Small intestine (tissue), 7 donors: Measurements from ENCODE around the gene FAM110A. TPM values are rescaled to one million over a fixed set of nuclear protein-coding genes. Genes with fewer than 3 reads are reported as not detected.

Source experiments
- DNase-seq, 2 donors: peaks; one replicate each; pipeline versions ENCODE4 v3.0.0 to v3.0.0-alpha.2; 2013
- FAIRE-seq: peaks from 2 replicates; lab custom pipeline; 2012; peaks lifted over from hg19 to GRCh38; lab: Jason Lieb, UNC
- H3K27ac ChIP-seq, 3 donors: one replicate each; pipeline ENCODE4 v1.5.1; 2013; ENCODE audit warnings: low read length in 2 of 3, mild to moderate bottlenecking in 2 of 3, control low read depth in 1 of 3, inconsistent platforms in 1 of 3, low read depth in 1 of 3, moderate library complexity in 1 of 3
- H3K27me3 ChIP-seq, 3 donors: one replicate each; pipeline ENCODE4 v1.6.1; 2013; ENCODE audit warnings: low read length in 3 of 3, inconsistent platforms in 1 of 3; ENCODE audit not compliant: control insufficient read depth in 3 of 3, insufficient read depth in 3 of 3
- H3K36me3 ChIP-seq, 3 donors: one replicate each; pipeline ENCODE4 v1.6.1; 2013; ENCODE audit warnings: low read length in 3 of 3, inconsistent platforms in 1 of 3, low read depth in 1 of 3, mild to moderate bottlenecking in 1 of 3, moderate library complexity in 1 of 3; ENCODE audit not compliant: control insufficient read depth in 3 of 3, insufficient read depth in 2 of 3
- H3K4me1 ChIP-seq, 3 donors: one replicate each; pipeline ENCODE4 v1.6.1; 2013; ENCODE audit warnings: low read length in 2 of 3, inconsistent platforms in 1 of 3, low read depth in 1 of 3, mild to moderate bottlenecking in 1 of 3, moderate library complexity in 1 of 3; ENCODE audit not compliant: control insufficient read depth in 3 of 3, insufficient read depth in 2 of 3
- H3K4me3 ChIP-seq, 3 donors: one replicate each; pipeline ENCODE4 v1.5.1; 2013; ENCODE audit warnings: low read length in 3 of 3, control low read depth in 1 of 3, inconsistent platforms in 1 of 3, low read depth in 1 of 3, mild to moderate bottlenecking in 1 of 3, moderate library complexity in 1 of 3
- H3K9me3 ChIP-seq, 2 donors: one replicate each; pipeline ENCODE4 v1.6.1; 2013; ENCODE audit warnings: low read depth in 1 of 2, low read length in 1 of 2; ENCODE audit not compliant: control insufficient read depth in 2 of 2, insufficient read depth in 1 of 2
- WGBS, 3 donors: extraction: QIAGEN DNeasy Blood & Tissue Kit; methylation state at CpG; one replicate each; pipeline ENCODE4 v1.1.7; 2013; 5-methylcytosine and 5-hydroxymethylcytosine counted together
- polyA plus RNA-seq, 4 donors: library from polyadenylated mRNA; stranded (reverse) in 3 of 4; unstranded in 1 of 4; fragments of 200-250 nt in 3 of 4; fragments of 120-200 nt in 1 of 4; gene quantifications; one replicate each; pipeline versions ENCODE4 v1.2.1 to v1.2.3, GENCODE V29; 2013
- donor health status: healthy with polysubstance abuse.
- donor health status: control.
- donor health status: control.
- donor health status: Bipolar disorder and iron deficiency.
- donor health status: healthy.

Gene FAM110A
- polyA plus RNA-seq, 4 donors = 7.6 to 14.1 (median 11.7) TPM

DNA sequence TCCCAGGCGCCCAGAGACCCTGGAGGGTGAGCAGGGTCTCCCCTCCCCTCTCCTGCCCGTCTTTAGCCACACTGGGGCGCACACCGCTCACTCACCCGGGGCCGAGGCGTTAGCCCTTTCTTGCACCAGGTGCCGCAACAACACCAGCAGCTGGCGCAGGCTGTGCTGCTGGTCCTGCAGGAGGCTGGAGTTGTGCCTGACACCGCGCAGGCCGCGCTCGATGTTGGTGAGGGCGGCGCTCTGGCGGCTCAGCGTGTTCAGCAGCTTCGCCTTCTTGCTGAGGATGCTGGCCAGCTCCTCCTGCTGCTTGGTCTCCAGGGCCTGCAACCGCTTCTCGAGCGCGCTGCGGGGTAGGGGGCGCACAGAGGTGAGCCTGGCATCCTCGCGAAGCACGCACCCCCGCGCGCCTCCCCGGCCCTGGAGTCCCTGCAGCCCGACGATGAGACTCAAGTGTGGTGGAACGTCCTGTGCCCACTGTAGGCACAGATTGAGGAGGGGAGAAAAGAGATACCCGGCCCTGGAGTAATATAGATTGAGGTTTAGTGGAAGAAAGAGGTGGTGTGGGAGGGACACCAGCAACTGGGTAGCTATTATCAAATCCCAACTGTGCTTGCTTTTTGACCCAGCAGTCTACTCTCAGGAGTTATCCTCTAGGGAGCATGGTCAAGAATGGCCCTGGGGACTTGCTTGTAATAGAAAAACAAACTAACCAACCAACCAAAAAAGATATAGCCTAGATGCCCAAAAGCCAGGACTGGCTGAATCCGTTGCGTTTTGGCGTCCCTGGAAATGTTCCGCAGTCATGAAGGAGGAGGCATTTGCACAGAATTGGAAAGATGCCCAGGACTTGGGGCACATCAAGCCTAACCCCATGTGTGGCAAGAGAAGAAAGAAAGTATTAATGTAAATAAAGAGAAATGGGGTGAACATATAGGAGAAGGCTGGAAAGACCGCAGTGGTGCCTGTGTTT is 51.8 kb downstream of the FAM110A start:
- FAIRE-seq = no peak

GRCh38 chr20:887137-887536 is 53.6 kb downstream of the FAM110A start:
- no peak for DNase-seq
- Histone ChIP-seq H3K27me3 (peaks cover 0 to 11% (median 8%) of the 10 kb centered on the region in 3 donors), H3K9me3 (no peaks in the 10 kb centered on the region), H3K4me1 (no peaks in the 10 kb centered on the region), H3K36me3 (no peaks in the 10 kb centered on the region), H3K4me3 (no peak overlapping the region), H3K27ac (no peak overlapping the region)
- 88 to 92% (median 90%) methylated on average over 2 of the region's 2 CpGs for WGBS, 3 donors
- no peak for FAIRE-seq

More for the DNA sequence above, 51.8 kb downstream of the FAM110A start:
- H3K9me3 ChIP-seq = no peaks in the 10 kb centered on the region
- no peaks in the 10 kb centered on the region for H3K36me3 ChIP-seq
- 13 to 17% (median 14%) methylated on average over 40 to 41 of the region's 41 CpGs for WGBS, 3 donors
- DNase-seq = peak; percentile 42 to 46
- peaks cover 0 to 8% (median 7%) of the 10 kb centered on the region in 3 donors for H3K27me3 ChIP-seq
- H3K4me3 ChIP-seq = no peak overlapping the region
- no peak overlapping the region for H3K27ac ChIP-seq
- no peaks in the 10 kb centered on the region for H3K4me1 ChIP-seq

DNA sequence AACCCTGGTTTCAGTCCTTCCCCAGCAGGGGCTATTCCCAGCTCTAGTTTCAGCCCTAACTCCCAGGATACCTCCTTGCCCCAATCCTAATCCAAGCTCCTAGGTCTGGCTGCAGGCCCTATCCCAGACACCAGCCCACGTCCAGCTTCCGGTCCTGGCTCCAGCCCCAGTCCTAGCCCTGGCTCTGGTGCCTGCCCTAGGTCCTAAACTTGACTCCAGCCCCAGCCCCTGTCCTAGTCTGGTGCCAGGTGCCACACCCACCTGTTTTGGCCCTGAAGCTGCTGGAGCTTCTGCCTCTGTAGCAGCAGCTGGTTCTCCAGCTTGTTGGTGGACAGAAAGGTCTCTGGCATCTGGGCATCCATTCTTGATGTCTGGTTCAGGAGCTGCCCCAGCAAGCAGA is 54.5 kb downstream of the FAM110A start:
- Histone ChIP-seq H3K9me3 (no peaks in the 10 kb centered on the region), H3K4me3 (no peak overlapping the region), H3K27ac (no peak overlapping the region), H3K27me3 (peaks cover 0 to 11% (median 8%) of the 10 kb centered on the region in 3 donors), H3K4me1 (no peaks in the 10 kb centered on the region), H3K36me3 (no peaks in the 10 kb centered on the region)
- DNase-seq (no peak), FAIRE-seq (no peak)
- WGBS, 3 donors = 65 to 87% (median 85%) methylated on average over 2 of the region's 2 CpGs

DNA sequence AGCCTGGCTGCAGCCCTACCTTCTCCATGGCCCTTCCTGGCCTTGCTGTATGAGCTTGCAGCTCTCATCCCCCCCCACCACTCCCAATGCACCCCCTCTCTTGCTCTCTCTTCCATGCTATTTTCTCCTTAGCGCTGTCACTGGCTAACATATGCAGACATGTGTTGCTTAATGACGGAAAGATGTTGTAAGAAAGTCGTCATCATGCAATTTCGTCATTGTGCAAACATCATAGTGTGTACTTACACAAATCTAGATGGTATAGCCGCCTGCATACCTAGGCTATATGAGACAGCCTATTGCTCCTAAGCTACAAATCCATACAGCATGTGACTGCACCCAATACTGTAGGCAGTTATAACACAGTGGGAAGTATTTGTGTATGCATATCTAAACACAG is 55.6 kb downstream of the FAM110A start:
- peaks cover 0 to 11% (median 3%) of the 10 kb centered on the region in 3 donors for H3K27me3 ChIP-seq
- H3K27ac ChIP-seq = no peak overlapping the region
- H3K36me3 ChIP-seq = no peaks in the 10 kb centered on the region
- DNase-seq = no peak
- H3K4me1 ChIP-seq = no peaks in the 10 kb centered on the region
- no peaks in the 10 kb centered on the region for H3K9me3 ChIP-seq
- 82 to 86% (median 86%) methylated on average over 5 of the region's 5 CpGs for WGBS, 3 donors
- no peak overlapping the region for H3K4me3 ChIP-seq
- no peak for FAIRE-seq

- DNase-seq (no peak), FAIRE-seq (no peak)
- Histone ChIP-seq H3K4me3 (no peak overlapping the region), H3K4me1 (no peaks in the 10 kb centered on the region), H3K9me3 (no peaks in the 10 kb centered on the region), H3K36me3 (no peaks in the 10 kb centered on the region), H3K27me3 (peaks cover 0 to 8% (median 0%) of the 10 kb centered on the region in 3 donors), H3K27ac (no peak overlapping the region)
- WGBS, 3 donors = 66 to 75% (median 74%) methylated on average over 10 of the region's 10 CpGs
Measured at GRCh38 chr20:889932-890463, 56.5 kb downstream of the FAM110A start.

- H3K27me3 ChIP-seq = peaks cover 0 to 8% (median 0%) of the 10 kb centered on the region in 3 donors
- DNase-seq = no peak
- FAIRE-seq = no peak
- no peaks in the 10 kb centered on the region for H3K9me3 ChIP-seq
- no peak overlapping the region for H3K4me3 ChIP-seq
- H3K36me3 ChIP-seq = no peaks in the 10 kb centered on the region
- 77 to 80% (median 78%) methylated on average over 6 of the region's 6 CpGs for whole genome bisulfite sequencing, 3 donors
- H3K4me1 ChIP-seq = no peaks in the 10 kb centered on the region
- H3K27ac ChIP-seq = no peak overlapping the region
Measured at GRCh38 chr20:890666-891057, 57.1 kb downstream of the FAM110A start.

DNA sequence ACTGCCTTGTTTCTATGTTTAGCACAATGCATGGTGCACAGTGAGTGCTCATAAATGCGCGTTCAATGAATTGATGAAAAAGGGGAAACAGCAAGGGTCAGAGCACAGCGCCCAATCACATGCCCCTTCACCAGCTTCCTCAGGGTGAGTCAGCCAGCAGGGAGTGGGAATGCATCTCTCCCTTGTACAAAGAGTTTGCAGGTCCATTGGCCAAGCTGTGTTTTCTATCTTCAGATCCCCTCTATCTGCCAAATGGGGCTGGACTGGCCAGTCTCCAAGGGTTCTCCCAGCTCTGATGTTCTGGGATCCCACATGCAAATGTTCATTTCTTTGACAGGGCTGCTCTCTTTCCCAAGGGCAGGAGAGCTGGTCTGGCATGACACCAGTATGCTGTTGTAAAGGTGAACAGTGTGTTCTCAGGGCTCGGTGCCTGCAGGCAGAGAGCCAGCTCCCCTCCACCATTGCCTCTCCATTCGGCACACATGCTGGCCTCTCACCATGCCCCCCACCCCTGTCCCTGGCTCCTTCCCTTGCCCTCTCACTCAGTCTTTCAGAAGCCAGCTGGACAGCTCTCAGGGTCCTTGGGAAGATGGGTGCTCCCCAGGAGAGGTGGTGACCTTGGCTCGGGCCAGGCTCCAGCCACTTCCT is 57.7 kb downstream of the FAM110A start:
- FAIRE-seq = no peak
- Histone ChIP-seq H3K4me3 (no peak overlapping the region), H3K27me3 (peaks cover 0 to 8% (median 0%) of the 10 kb centered on the region in 3 donors), H3K4me1 (no peaks in the 10 kb centered on the region), H3K36me3 (no peaks in the 10 kb centered on the region), H3K9me3 (no peaks in the 10 kb centered on the region), H3K27ac (no peak overlapping the region)
- DNase-seq = no peak
- 63 to 66% (median 65%) methylated on average over 6 of the region's 6 CpGs for WGBS, 3 donors

- FAIRE-seq (no peak), DNase-seq (no peak)
- 79 to 88% (median 83%) methylated on average over 4 of the region's 4 CpGs for WGBS, 3 donors
- H3K4me3 ChIP-seq = no peak overlapping the region
- H3K27ac ChIP-seq = no peak overlapping the region
- H3K9me3 ChIP-seq = peaks cover 0 to 2% of the 10 kb centered on the region in 2 donors
- peaks cover 0 to 8% (median 0%) of the 10 kb centered on the region in 3 donors for H3K27me3 ChIP-seq
- H3K4me1 ChIP-seq = no peaks in the 10 kb centered on the region
- H3K36me3 ChIP-seq = no peaks in the 10 kb centered on the region
Measured at GRCh38 chr20:891706-892080, 58.2 kb downstream of the FAM110A start.
